Measurements from ENCODE around the gene CNTNAP2. TPM values are rescaled to one million over a fixed set of nuclear protein-coding genes. Genes with fewer than 3 reads are reported as not detected.

The CNTNAP2 gene
- total and polyA plus RNA-seq, 2 donors from 2014 or later: 0.06 to 0.13 TPM

DNA sequence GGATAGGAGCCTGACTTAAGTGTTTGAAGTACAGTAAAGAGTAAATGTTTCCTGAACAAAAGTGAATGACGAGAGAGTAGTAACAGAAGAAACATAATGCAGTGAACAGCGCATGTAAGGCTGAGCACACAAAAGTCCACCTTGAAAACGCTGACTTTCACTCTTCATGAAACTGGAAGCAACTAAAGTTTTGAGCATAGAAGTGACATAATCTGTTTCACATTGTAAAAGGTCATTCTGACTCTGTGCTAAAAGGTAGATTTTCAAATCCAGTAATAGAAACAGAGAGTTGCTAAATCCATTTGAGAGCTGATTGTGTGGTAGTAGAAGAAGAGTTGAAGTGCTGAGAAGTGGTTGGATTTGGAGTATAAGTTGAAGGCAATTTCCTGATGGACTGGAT, 1037.0 kb downstream of the CNTNAP2 start:
- Histone ChIP-seq H3K9me3 (ENCODE audit: control insufficient read depth in 2 of 3, insufficient read depth in 1 of 3, low read length in 3 of 3) (no peaks in the 10 kb centered on the region), H3K4me1 (ENCODE audit: control insufficient read depth in 2 of 3, insufficient read depth in 2 of 3, low read depth in 1 of 3, low read length in 3 of 3) (no peaks in the 10 kb centered on the region), H3K27ac (ENCODE audit: low read depth in 2 of 2, low read length in 2 of 2) (no peak overlapping the region), H3K9ac (ENCODE audit: low read length in 3 of 3) (no peak overlapping the region), H3K36me3 (ENCODE audit: control insufficient read depth in 2 of 3, insufficient read depth in 3 of 3, low read length in 3 of 3) (no peaks in the 10 kb centered on the region), H3K4me3 (ENCODE audit: low read length in 3 of 3) (no peak overlapping the region), H3K27me3 (ENCODE audit: control insufficient read depth, insufficient read depth, low read length) (no peaks in the 10 kb centered on the region)
- no peak for DNase-seq
- TF ChIP-seq CTCF (IDR thresholded peaks at IDR 0.05; ENCODE audit: borderline replicate concordance, extremely low read depth, insufficient read depth): no peak
- intact Hi-C loops (cut with DNase I): no loop called here
- FAIRE-seq: no peak

DNA sequence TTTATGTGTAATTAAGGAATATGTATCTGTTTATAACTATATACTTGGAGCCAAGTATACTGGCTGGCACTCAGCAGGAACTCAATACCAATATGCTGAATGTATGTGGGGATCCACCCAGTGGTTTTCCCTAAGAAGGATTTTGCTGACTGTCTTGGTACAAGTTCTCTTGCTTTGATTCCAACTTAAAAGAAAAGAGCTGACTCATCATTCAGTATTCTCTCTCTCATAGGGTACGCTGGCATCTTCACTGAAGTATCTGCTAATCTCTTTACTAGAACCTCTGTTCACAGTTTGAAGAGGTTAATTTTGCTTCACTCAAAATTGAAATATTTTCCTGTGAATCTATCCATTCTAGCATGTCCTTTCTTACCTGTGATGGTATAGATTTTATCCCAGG, 1044.8 kb downstream of the CNTNAP2 start:
- Histone ChIP-seq H3K36me3 (ENCODE audit: control insufficient read depth in 2 of 3, insufficient read depth in 3 of 3, low read length in 3 of 3) (no peaks in the 10 kb centered on the region), H3K4me1 (ENCODE audit: control insufficient read depth in 2 of 3, insufficient read depth in 2 of 3, low read depth in 1 of 3, low read length in 3 of 3) (no peaks in the 10 kb centered on the region), H3K9me3 (ENCODE audit: control insufficient read depth in 2 of 3, insufficient read depth in 1 of 3, low read length in 3 of 3) (no peaks in the 10 kb centered on the region), H3K27me3 (ENCODE audit: control insufficient read depth, insufficient read depth, low read length) (no peaks in the 10 kb centered on the region), H3K4me3 (ENCODE audit: low read length in 3 of 3) (no peak overlapping the region), H3K9ac (ENCODE audit: low read length in 3 of 3) (no peak overlapping the region), H3K27ac (ENCODE audit: low read depth in 2 of 2, low read length in 2 of 2) (no peak overlapping the region)
- intact Hi-C loops (cut with DNase I): no loop called here
- TF ChIP-seq CTCF (IDR thresholded peaks at IDR 0.05; ENCODE audit: borderline replicate concordance, extremely low read depth, insufficient read depth): no peak
- no peak for DNase-seq
- FAIRE-seq: no peak

GRCh38 chr7:147170341-147171012, 1053.9 kb downstream of the CNTNAP2 start:
- no peak overlapping the region for H3K4me3 ChIP-seq (ENCODE audit: low read length in 3 of 3)
- no peaks in the 10 kb centered on the region for H3K36me3 ChIP-seq (ENCODE audit: control insufficient read depth in 2 of 3, insufficient read depth in 3 of 3, low read length in 3 of 3)
- H3K27ac ChIP-seq (ENCODE audit: low read depth in 2 of 2, low read length in 2 of 2): no peak overlapping the region
- FAIRE-seq (no peak), DNase-seq (no peak)
- H3K9me3 ChIP-seq (ENCODE audit: control insufficient read depth in 2 of 3, insufficient read depth in 1 of 3, low read length in 3 of 3): no peaks in the 10 kb centered on the region
- no peak overlapping the region for H3K9ac ChIP-seq (ENCODE audit: low read length in 3 of 3)
- intact Hi-C loops (cut with DNase I): no loop called here
- no peaks in the 10 kb centered on the region for H3K4me1 ChIP-seq (ENCODE audit: control insufficient read depth in 2 of 3, insufficient read depth in 2 of 3, low read depth in 1 of 3, low read length in 3 of 3)
- TF ChIP-seq CTCF (IDR thresholded peaks at IDR 0.05; ENCODE audit: borderline replicate concordance, extremely low read depth, insufficient read depth): no peak
- no peaks in the 10 kb centered on the region for H3K27me3 ChIP-seq (ENCODE audit: control insufficient read depth, insufficient read depth, low read length)

DNA sequence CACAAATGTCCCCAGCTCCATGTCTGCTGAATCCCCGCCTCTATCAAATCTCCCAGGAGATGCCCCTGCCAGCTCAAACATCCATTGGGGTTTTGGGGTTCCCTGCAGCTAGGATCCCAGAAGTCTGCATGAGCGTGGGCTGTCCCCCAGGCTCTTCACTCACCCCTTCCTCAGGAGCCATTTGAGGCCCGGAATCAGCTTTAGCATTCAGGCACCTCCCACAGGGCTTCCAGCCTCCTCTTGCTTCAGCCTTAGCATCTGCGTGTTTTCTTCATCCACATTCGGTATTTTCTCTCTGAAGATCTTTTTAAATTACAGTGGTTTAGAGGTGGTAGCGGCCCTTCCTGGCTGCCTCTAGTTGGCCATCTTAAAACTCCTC, 1054.4 kb downstream of the CNTNAP2 start:
- H3K27ac ChIP-seq (ENCODE audit: low read depth in 2 of 2, low read length in 2 of 2): no peak overlapping the region
- no peak for TF ChIP-seq CTCF (IDR thresholded peaks at IDR 0.05; ENCODE audit: borderline replicate concordance, extremely low read depth, insufficient read depth)
- H3K4me1 ChIP-seq (ENCODE audit: control insufficient read depth in 2 of 3, insufficient read depth in 2 of 3, low read depth in 1 of 3, low read length in 3 of 3): no peaks in the 10 kb centered on the region
- intact Hi-C loops (cut with DNase I): no loop called here
- H3K9me3 ChIP-seq (ENCODE audit: control insufficient read depth in 2 of 3, insufficient read depth in 1 of 3, low read length in 3 of 3): no peaks in the 10 kb centered on the region
- no peaks in the 10 kb centered on the region for H3K27me3 ChIP-seq (ENCODE audit: control insufficient read depth, insufficient read depth, low read length)
- FAIRE-seq: no peak
- no peak overlapping the region for H3K9ac ChIP-seq (ENCODE audit: low read length in 3 of 3)
- H3K36me3 ChIP-seq (ENCODE audit: control insufficient read depth in 2 of 3, insufficient read depth in 3 of 3, low read length in 3 of 3): no peaks in the 10 kb centered on the region
- no peak overlapping the region for H3K4me3 ChIP-seq (ENCODE audit: low read length in 3 of 3)
- DNase-seq: no peak
